ENCODE measurements around the gene SLC44A3.

GRCh38 chr1:94934551-94934950 lies 114.4 kb downstream of the SLC44A3 start:
- TF ChIP-seq CTCF (IDR thresholded peaks at IDR 0.05 in 4 of 5, conservative IDR thresholded peaks at IDR 0.05 in 1 of 5) (no peak), POLR2A (IDR thresholded peaks at IDR 0.05) (no peak)
